Gastrocnemius medialis (tissue), 4 donors: ENCODE measurements around the gene MAP3K5. TPM values are rescaled to one million over a fixed set of nuclear protein-coding genes. Genes with fewer than 3 reads are reported as not detected.

Experiments
- ATAC-seq, 2 donors: fragments of 150-250 bp; one replicate each; pipeline ENCODE4 v1.9.1; 2016
- DNase-seq, 2 donors: peaks; one replicate each; pipeline ENCODE4 v3.0.0-alpha.2; 2019
- H3K27ac ChIP-seq, 4 donors: fragments of 200-600 bp; sonication (generic); 1 replicate in 1 of 4; 2 replicates in 3 of 4; pipeline ENCODE4 v1.5.1; 2016 to 2018; ENCODE audit warnings: mild to moderate bottlenecking in 2 of 4, moderate library complexity in 1 of 4
- H3K27me3 ChIP-seq, 3 donors: fragments of 200-600 bp; sonication (generic) in 2 of 3; 1 replicate in 1 of 3; 2 replicates in 2 of 3; pipeline versions ENCODE4 v1.5.1 to v1.6.0; 2016 to 2019; ENCODE audit warnings: mild to moderate bottlenecking in 1 of 3, moderate library complexity in 1 of 3
- H3K36me3 ChIP-seq, 2 donors: fragments of 200-600 bp; sonication (generic) in 1 of 2; one replicate each; pipeline ENCODE4 v1.5.1; 2017 to 2018
- H3K4me1 ChIP-seq, 2 donors: fragments of 200-600 bp; sonication (generic) in 1 of 2; one replicate each; pipeline ENCODE4 v1.5.1; 2016 to 2017; ENCODE audit warnings: mild to moderate bottlenecking in 2 of 2
- H3K4me3 ChIP-seq, 4 donors: fragments of 200-600 bp; sonication (generic) in 3 of 4; 1 replicate in 1 of 4; 2 replicates in 3 of 4; pipeline ENCODE4 v1.5.1; 2016 to 2019; ENCODE audit warnings: mild to moderate bottlenecking in 2 of 4
- H3K9me3 ChIP-seq, 3 donors: fragments of 200-600 bp; sonication (generic) in 2 of 3; 1 replicate in 1 of 3; 2 replicates in 2 of 3; pipeline ENCODE4 v1.5.1; 2016 to 2019
- CTCF ChIP-seq, 5 experiments: fragments of 450-650 bp in 3 of 5; fragments of 200-600 bp in 2 of 5; sonication (generic) in 2 of 5; IDR thresholded peaks in 4 of 5; conservative IDR thresholded peaks in 1 of 5; 1 replicate in 4 of 5; 2 replicates in 1 of 5; pipeline ENCODE4 v1.5.1; 2016 to 2019; ENCODE audit warnings: antibody characterized with exemption in 5 of 5, mild to moderate bottlenecking in 3 of 5, moderate library complexity in 3 of 5
- POLR2A ChIP-seq, 2 donors: fragments of 450-650 bp; IDR thresholded peaks; one replicate each; pipeline ENCODE4 v1.6.1; 2017; ENCODE audit warnings: antibody characterized with exemption in 2 of 2, mild to moderate bottlenecking in 2 of 2, moderate library complexity in 2 of 2
- in situ Hi-C, 4 donors: fragments of 200-750 bp; cut with MboI; loops; one replicate each; pipeline versions ENCODE4 v1.15.0 to v1.8.0; 2017; ENCODE audit warnings: low sequenced_read_pairs in 4 of 4
- intact Hi-C: fragments of 100-400 bp; cut with DNase I; formaldehyde crosslinking; loops from one replicate; pipeline ENCODE4 v1.15.1; 2023; ENCODE audit warnings: low total_unique reads
- total RNA-seq, 4 donors: library from RNA; depleted of rRNA; stranded (reverse); fragments of >200 nt; gene quantifications; one replicate each; pipeline versions ENCODE4 v1.1.0 to v1.2.3, GENCODE V29; 2016

Gene MAP3K5
- total RNA-seq, 4 donors from 2014 or later = 2.9 to 46.9 (median 4.9) TPM

GRCh38 chr6:136624347-136624746 is 167.9 kb downstream of the MAP3K5 start:
- intact Hi-C loops = no loop called here
- in situ Hi-C loops = no loop called here
- no peaks in the 10 kb centered on the region for H3K36me3 ChIP-seq
- DNase-seq (no peak), ATAC-seq (no peak)
- no peak for TF ChIP-seq CTCF (IDR thresholded peaks at IDR 0.05 in 4 of 5, conservative IDR thresholded peaks at IDR 0.05 in 1 of 5)
- no peak for TF ChIP-seq POLR2A (IDR thresholded peaks at IDR 0.05)
- no peaks in the 10 kb centered on the region for H3K27me3 ChIP-seq
- H3K4me3 ChIP-seq = no peak overlapping the region
- H3K27ac ChIP-seq = no peak overlapping the region
- no peaks in the 10 kb centered on the region for H3K9me3 ChIP-seq
- H3K4me1 ChIP-seq = no peaks in the 10 kb centered on the region

- DNase-seq (no peak), ATAC-seq (no peak)
- H3K36me3 ChIP-seq = peaks cover 0 to 3% of the 10 kb centered on the region in 2 donors
- no peak overlapping the region for H3K4me3 ChIP-seq
- no peaks in the 10 kb centered on the region for H3K9me3 ChIP-seq
- in situ Hi-C loops = no loop called here
- H3K27me3 ChIP-seq = no peaks in the 10 kb centered on the region
- TF ChIP-seq CTCF (IDR thresholded peaks at IDR 0.05 in 4 of 5, conservative IDR thresholded peaks at IDR 0.05 in 1 of 5) = no peak
- no peak for TF ChIP-seq POLR2A (IDR thresholded peaks at IDR 0.05)
- H3K27ac ChIP-seq = no peak overlapping the region
- H3K4me1 ChIP-seq = no peaks in the 10 kb centered on the region
- intact Hi-C loops = no loop called here
Measured at GRCh38 chr6:136618086-136618485, 174.2 kb downstream of the MAP3K5 start.

GRCh38 chr6:136616527-136616926 is 175.8 kb downstream of the MAP3K5 start:
- Histone ChIP-seq H3K27me3 (no peaks in the 10 kb centered on the region), H3K27ac (no peak overlapping the region), H3K36me3 (peaks cover 0 to 3% of the 10 kb centered on the region in 2 donors), H3K4me1 (no peaks in the 10 kb centered on the region), H3K4me3 (no peak overlapping the region), H3K9me3 (no peaks in the 10 kb centered on the region)
- TF ChIP-seq POLR2A (IDR thresholded peaks at IDR 0.05) (no peak), CTCF (IDR thresholded peaks at IDR 0.05 in 4 of 5, conservative IDR thresholded peaks at IDR 0.05 in 1 of 5) (no peak)
- DNase-seq (no peak), ATAC-seq (no peak)
- intact Hi-C loops = no loop called here
- in situ Hi-C loops = no loop called here

GRCh38 chr6:136614994-136615393 is 177.3 kb downstream of the MAP3K5 start:
- intact Hi-C loops (no loop called here), in situ Hi-C loops (no loop called here)
- DNase-seq (no peak), ATAC-seq (no peak)
- Histone ChIP-seq H3K4me3 (no peak overlapping the region), H3K27me3 (no peaks in the 10 kb centered on the region), H3K27ac (no peak overlapping the region), H3K36me3 (peaks cover 0 to 3% of the 10 kb centered on the region in 2 donors), H3K9me3 (no peaks in the 10 kb centered on the region), H3K4me1 (peaks cover 0 to 2% of the 10 kb centered on the region in 2 donors)
- TF ChIP-seq CTCF (IDR thresholded peaks at IDR 0.05 in 4 of 5, conservative IDR thresholded peaks at IDR 0.05 in 1 of 5) = no peak
- no peak for TF ChIP-seq POLR2A (IDR thresholded peaks at IDR 0.05)

- Histone ChIP-seq H3K9me3 (no peaks in the 10 kb centered on the region), H3K27ac (no peak overlapping the region), H3K4me3 (no peak overlapping the region), H3K27me3 (no peaks in the 10 kb centered on the region), H3K4me1 (peaks cover 0 to 5% of the 10 kb centered on the region in 2 donors), H3K36me3 (peaks cover 0 to 3% of the 10 kb centered on the region in 2 donors)
- in situ Hi-C loops = no loop called here
- ATAC-seq = no peak
- no peak for TF ChIP-seq POLR2A (IDR thresholded peaks at IDR 0.05)
- no peak for TF ChIP-seq CTCF (IDR thresholded peaks at IDR 0.05 in 4 of 5, conservative IDR thresholded peaks at IDR 0.05 in 1 of 5)
- intact Hi-C loops = no loop called here
- no peak for DNase-seq
Measured at GRCh38 chr6:136614350-136614749, 177.9 kb downstream of the MAP3K5 start.
